KBM-7 (cell line): ENCODE results near the gene SPSB4.
A peak's percentile ranks its signal among the peaks of the same experiment; 100 is the strongest.

Source experiments
- DNase-seq: peaks from one replicate; pipeline ENCODE4 v3.0.0-alpha.2; 2015
- in situ Hi-C: fragments of 300-500 bp; cut with MboI; formaldehyde crosslinking; loops from 2 replicates; pipeline ENCODE4 v1.14.3; 2020; ENCODE audit warnings: low sequenced_read_pairs, low pct_unique_long_range_greater_than_20kb, mixed read lengths

SPSB4 gene

GRCh38 chr3:141051443-141052200 is 475 bp downstream of the SPSB4 start:
- peak; percentile 39 for DNase-seq
- in situ Hi-C loops, result no loop called here

GRCh38 chr3:141052201-141053069 is 1.3 kb downstream of the SPSB4 start:
- in situ Hi-C loops, result no loop called here
- peak; percentile 11 for DNase-seq

DNA sequence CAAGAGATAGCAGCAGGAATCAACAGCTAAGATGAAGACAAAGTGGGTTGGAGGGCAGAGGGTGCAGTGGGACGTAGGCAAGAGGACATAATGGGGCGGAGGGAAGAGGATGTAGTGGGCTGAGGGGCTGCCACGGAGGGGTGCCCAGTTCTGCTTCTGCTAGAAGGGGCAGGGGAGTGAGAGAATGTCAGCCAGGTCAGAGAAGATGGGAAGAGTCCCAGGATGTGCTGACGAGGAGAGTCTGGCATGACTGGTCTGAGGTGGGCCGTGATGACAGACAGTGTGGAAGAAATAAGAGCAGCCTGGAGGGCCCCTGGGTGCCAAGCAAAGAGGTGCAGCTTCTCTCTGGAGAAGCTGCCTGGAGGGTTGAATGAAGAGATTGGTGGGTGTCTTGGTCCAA is 4.0 kb downstream of the SPSB4 start:
- in situ Hi-C loops, result no loop called here
- no peak for DNase-seq

GRCh38 chr3:141055536-141056445 is 4.6 kb downstream of the SPSB4 start:
- in situ Hi-C loops, result no loop called here
- DNase-seq, result no peak

DNA sequence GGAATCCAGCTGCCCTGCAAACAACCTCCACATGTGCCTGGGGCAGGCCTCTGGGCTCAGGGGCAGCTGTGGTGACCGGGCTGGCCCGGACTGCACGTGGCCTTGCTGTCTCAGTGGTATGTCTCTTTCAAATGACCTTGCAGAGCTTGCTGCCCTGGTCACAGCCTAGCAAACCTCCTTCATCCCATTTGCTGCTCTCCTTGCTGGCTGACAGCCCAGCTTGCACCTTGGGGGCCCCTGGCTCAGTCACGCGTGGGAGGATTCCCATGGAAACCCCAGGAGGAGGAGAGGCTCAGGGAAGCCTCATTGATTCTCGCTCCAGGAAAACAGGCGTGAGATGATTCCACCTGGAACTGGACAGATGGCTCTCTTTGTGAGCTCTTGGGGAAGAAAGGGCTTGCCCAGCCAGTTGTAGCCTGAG is 5.6 kb downstream of the SPSB4 start:
- no peak for DNase-seq
- in situ Hi-C loops, result no loop called here

- no peak for DNase-seq
- in situ Hi-C loops, result no loop called here
Observed at GRCh38 chr3:141057436-141057835, 6.3 kb downstream of the SPSB4 start.

DNA sequence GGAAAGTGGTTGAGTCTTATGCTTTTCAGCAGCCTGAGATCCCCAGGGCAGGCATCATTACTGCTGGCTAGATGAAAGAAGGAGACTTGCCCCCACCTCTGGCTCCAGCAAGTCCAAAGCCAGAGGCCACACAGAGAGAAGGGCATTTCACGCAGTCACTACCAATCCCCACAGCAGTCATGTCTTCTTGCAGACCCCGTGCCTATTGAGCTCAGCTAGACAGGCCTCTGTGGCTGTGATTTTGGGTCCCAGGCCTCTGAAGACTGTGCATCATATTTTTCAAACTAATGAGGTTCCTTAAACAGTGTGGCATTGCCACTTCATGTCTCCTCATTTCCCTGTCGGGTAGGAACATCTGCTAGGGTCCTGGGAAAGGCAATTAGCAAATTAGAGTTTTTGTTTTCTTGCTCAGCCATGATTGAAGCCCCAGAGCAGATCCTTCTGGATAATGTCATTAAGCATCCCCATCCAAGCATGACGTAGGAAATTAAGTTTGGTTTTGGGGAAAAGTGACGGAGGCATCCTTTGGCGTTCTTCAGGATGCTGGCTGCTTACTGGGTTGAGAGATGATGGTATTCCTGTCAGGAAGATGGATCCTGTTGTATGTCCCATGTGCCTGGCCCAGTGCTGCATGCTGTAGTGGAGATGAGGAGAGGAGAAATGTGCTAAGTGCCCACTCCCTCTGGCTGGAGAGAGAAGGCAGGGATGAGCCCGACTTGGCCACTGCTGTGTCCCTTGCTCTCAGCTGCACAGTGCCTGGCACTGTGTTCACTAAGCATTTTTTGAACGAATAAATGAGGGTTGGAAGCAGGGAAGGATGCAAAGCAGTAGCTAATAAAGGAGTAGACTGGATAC is 7.0 kb downstream of the SPSB4 start:
- DNase-seq, result no peak
- in situ Hi-C loops, result no loop called here

DNA sequence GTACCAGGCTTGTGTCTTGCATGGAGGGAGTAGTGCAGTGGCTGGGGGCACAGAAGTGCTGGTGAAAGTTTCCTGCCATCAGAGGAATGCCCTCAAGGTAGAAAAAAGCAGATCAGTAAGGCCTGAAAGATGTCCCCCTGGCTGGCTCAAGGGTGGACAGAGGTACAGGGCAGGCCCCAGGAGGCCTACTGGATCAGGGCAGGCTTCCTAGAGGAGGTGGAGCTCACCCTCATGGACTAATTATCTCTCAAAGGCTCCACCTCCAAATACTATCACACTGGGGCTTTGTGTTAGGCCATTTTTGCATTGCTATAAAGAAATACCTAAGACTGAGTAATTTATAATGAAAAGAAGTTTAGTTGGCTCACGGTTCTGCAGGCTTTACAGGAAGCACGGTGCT is 7.8 kb downstream of the SPSB4 start:
- in situ Hi-C loops, result no loop called here
- no peak for DNase-seq

- in situ Hi-C loops, result no loop called here
- DNase-seq, result no peak
Observed at GRCh38 chr3:141059816-141060215, 8.7 kb downstream of the SPSB4 start.

DNA sequence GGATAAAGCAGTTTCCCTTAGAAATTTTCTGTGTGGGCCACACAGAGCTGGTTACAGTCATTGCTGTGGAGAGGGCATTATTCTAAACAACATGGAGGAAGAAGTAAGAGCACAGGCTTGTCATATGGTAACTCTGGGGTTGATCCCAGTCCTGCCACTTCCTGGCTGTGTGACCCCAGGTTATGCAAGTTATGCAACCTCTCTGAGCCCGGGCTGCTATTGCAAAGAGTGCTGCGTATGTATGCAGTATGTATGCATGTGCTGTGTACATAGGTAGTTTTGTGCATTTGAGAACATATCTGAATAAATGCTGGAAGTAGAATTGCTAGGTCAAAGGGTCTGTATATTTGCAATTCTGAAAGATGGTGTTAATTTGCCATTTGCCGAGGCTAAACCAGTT is 9.2 kb downstream of the SPSB4 start:
- DNase-seq, result no peak
- in situ Hi-C loops, result no loop called here

- in situ Hi-C loops, result no loop called here
- DNase-seq, result peak; percentile 73
Observed at GRCh38 chr3:141063831-141064230, 12.7 kb downstream of the SPSB4 start.

DNA sequence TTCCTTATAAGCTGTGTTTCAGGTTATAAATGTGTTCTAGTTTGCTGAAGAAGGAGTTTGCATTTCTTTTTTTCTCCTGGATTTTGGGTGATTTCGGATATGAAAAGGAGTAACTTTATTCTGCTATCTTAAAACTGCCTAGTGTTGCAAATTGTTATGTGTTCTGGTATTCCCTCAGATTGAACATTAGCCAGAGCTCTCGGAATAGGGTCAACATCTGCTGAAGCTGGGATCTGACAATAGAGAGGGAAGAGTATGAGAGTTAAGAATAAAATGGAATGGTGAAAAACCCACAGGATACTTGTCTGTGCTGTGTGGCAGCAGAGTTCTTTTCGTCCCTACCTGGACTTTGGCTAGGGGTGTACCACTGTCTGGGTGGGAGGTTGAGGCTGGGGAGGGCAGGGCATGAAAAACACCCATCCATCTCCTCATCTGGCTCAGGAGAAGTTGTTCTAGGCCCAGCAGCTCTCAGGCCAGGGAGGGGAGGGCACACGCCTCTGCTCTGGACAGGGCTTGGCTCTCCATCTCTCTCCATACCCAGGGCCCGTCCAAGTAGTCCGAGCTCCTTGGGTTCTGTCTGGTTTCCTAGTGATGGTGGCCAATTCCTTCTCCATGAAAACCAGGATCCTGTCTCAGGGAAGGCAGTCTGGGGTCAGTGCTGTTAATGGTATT is 13.2 kb downstream of the SPSB4 start:
- no peak for DNase-seq
- in situ Hi-C loops, result no loop called here

GRCh38 chr3:141065258-141065657 is 14.1 kb downstream of the SPSB4 start:
- DNase-seq, result no peak
- in situ Hi-C loops, result no loop called here

GRCh38 chr3:141065841-141066805 is 15.0 kb downstream of the SPSB4 start:
- in situ Hi-C loops, result no loop called here

GRCh38 chr3:141067206-141067974 is 16.2 kb downstream of the SPSB4 start:
- no peak for DNase-seq
- in situ Hi-C loops, result no loop called here

More at GRCh38 chr3:141065841-141066805, 15.0 kb downstream of the SPSB4 start:
- DNase-seq, result no peak

DNA sequence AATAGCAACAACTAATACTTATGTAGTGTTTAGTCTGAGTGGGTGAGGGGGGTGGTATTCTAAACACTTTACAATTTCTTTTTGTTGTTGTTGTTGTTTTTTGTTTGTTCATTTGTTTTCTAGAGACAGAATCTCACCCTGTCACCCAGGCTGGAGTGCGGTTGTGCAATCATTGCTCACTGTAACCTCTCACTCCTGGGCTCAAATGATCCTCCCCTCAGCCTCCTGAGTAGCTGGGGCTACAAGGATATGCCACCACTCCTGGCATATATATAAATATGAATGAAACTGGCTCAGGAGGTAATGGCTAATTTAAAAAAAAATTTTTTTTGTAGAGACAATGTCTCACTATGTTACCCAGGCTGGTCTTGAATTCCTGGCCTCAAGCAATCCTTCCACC is 19.1 kb downstream of the SPSB4 start:
- in situ Hi-C loops, result no loop called here
- no peak for DNase-seq
